NCI-H2029 (cell line): ENCODE results near the gene DMBT1.
A peak's percentile ranks its signal among the peaks of the same experiment; 100 is the strongest.

Experiments used
- DNase-seq: peaks from one replicate; lab custom pipeline; 2025; lab: John Stamatoyannopoulos, UW

DMBT1 gene

GRCh38 chr10:122560279-122560804, at the start of gene DMBT1:
Gene DMBT1 (plus strand): TSS chr10:122560754. CDS start chr10:122560771, 17 bp downstream.
- DNase-seq, result no peak

DNA sequence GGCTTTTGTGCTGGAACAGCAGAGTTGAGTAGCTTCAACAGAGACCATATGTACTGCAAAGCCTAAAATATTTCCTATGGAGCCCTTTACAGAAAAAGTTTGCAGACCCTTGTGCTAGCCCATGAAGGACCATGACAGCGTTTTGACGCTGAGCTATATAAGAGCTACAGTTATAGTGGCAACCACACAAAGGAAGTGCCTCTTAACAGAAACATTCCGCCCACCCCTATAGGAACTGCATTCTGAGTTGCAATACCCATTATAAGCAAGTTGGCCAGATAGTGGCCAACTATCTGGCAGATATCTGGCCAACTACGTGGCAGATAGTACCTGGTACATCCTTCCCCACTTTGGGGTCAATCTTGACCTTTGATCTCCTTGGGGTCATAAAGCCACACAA, 47.5 kb upstream of the DMBT1 start:
- DNase-seq, result no peak

DNA sequence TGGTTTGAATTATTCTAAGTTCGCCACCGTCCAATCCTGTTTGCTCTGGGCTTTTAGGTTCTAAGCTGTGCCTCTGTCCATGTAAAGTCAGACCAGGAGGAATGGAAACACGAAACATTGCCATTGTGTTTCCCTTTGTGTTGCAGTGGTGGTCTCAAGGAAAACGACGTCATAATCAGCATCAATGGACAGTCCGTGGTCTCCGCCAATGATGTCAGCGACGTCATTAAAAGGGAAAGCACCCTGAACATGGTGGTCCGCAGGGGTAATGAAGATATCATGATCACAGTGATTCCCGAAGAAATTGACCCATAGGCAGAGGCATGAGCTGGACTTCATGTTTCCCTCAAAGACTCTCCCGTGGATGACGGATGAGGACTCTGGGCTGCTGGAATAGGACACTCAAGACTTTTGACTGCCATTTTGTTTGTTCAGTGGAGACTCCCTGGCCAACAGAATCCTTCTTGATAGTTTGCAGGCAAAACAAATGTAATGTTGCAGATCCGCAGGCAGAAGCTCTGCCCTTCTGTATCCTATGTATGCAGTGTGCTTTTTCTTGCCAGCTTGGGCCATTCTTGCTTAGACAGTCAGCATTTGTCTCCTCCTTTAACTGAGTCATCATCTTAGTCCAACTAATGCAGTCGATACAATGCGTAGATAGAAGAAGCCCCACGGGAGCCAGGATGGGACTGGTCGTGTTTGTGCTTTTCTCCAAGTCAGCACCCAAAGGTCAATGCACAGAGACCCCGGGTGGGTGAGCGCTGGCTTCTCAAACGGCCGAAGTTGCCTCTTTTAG, 46.3 kb upstream of the DMBT1 start:
- no peak for DNase-seq

- no peak for DNase-seq
Observed at GRCh38 chr10:122515022-122515424, 45.5 kb upstream of the DMBT1 start.

GRCh38 chr10:122515588-122516231, 44.8 kb upstream of the DMBT1 start:
- no peak for DNase-seq

- DNase-seq, result no peak
Observed at GRCh38 chr10:122516734-122517133, 43.8 kb upstream of the DMBT1 start.

- DNase-seq, result no peak
Observed at GRCh38 chr10:122519144-122519543, 41.4 kb upstream of the DMBT1 start.

DNA sequence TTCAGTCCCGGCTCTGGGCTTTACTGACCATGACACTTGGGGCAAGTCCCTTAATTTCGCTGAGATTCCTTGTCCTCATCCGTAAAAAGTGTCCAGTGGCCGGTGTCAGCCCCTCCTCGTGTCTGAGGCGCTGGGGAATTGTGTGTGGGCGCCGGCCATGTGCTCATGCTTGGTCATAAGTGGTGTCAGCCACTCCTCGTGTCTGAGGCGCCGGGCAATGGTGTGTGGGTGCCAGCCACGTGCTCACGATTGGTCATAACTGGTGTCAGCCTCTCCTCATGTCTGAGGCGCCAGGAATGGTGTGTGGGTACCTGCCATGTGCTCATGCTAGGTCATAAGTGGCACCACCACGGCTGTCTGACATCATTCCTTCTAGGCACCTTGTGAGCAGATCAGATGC, 40.7 kb upstream of the DMBT1 start:
- DNase-seq, result no peak

- no peak for DNase-seq
Observed at GRCh38 chr10:122521011-122521410, 39.5 kb upstream of the DMBT1 start.

- DNase-seq, result no peak
Observed at GRCh38 chr10:122524811-122525210, 35.7 kb upstream of the DMBT1 start.

GRCh38 chr10:122525788-122526187, 34.8 kb upstream of the DMBT1 start:
- DNase-seq, result no peak

- DNase-seq, result no peak
Observed at GRCh38 chr10:122526892-122527291, 33.7 kb upstream of the DMBT1 start.

DNA sequence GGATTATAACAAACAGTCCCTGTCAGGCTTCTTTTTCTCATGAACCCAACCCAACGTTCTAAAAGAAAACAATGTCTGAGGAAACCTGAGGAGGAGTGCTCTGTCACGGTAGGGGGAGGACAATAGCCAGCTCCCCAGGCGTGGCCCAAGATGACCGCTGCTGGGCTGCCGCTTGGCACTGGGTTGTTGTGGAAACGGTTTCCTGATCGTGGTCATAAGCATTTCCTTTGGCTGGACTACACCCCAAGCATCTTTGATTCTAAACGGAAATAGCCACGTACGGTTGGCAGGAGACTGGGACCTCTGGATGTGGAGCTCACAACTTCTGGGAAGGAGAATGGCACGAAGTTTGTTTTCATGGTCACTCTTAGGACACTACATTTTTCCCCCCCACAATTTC, 30.4 kb upstream of the DMBT1 start:
- no peak for DNase-seq

GRCh38 chr10:122531261-122531660, 29.3 kb upstream of the DMBT1 start:
- DNase-seq, result no peak

GRCh38 chr10:122531939-122532338, 28.6 kb upstream of the DMBT1 start:
- peak; percentile 3 for DNase-seq

GRCh38 chr10:122532601-122533296, 27.8 kb upstream of the DMBT1 start:
- DNase-seq, result no peak

DNA sequence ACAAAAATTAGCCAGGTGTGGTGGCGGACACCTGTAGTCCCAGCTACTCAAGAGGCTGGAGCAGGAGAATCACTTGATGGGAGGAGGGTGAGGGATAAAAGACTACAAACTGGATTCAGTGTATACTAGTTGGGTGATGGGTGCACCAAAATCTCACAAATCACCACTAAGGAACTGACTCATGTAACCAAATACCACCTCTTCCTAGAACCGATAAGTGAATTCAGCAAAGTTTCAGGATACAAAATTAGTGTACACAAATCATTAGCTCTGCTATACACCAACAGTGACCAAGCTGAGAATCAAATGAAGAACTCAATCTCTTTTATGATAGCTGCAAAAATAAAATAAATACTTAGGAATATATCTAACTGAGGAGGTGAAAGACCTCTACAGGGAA, 23.0 kb upstream of the DMBT1 start:
- DNase-seq, result no peak

- no peak for DNase-seq
Observed at GRCh38 chr10:122541541-122542002, 19.0 kb upstream of the DMBT1 start.

GRCh38 chr10:122543676-122544445, 16.7 kb upstream of the DMBT1 start:
- no peak for DNase-seq

DNA sequence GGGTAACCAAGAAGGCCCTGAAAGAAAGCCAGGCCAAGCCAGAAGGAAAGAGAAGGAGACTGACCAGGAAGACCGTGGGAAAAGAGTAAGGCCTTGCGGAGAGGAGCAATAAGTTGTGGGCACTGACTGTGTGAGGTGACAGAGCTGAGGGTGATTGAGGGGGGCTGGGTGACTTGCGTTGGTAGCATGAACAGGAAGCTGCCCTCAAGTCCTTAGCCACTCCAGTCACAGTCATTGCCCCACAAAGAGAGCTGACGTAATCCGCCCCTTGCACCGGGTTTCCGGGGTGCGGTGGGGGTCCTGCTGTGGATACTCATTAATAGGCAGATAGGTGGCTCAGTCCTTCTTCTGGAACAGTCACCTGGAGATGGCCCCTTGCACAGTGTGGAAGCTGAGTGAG, 16.1 kb upstream of the DMBT1 start:
- no peak for DNase-seq

GRCh38 chr10:122546242-122546641, 14.3 kb upstream of the DMBT1 start:
- no peak for DNase-seq
